OCI-LY3 (cell line): ENCODE results near the gene GDPD4.

Experiments used
- H2AFZ ChIP-seq: fragments of 200-600, 300-600 bp; shearing (Covaris generic); 2 replicates; pipeline ENCODE4 v1.6.0; 2014; ENCODE audit warnings: antibody characterized with exemption, low read depth, low read length
- H3K27ac ChIP-seq: fragments of 200-600, 300-600 bp; sonication (generic); 2 replicates; pipeline ENCODE4 v1.5.1; 2014; ENCODE audit warnings: mild to moderate bottlenecking, low read length, moderate library complexity, mixed read lengths
- H3K27me3 ChIP-seq: fragments of 200-600, 300-600 bp; sonication (generic); 2 replicates; pipeline ENCODE4 v1.6.1; 2014; ENCODE audit warnings: low read depth, low read length, mixed read lengths
- H3K36me3 ChIP-seq: fragments of 200-600, 300-600 bp; sonication (generic); replicated peaks from 2 replicates; pipeline ENCODE3; 2014; ENCODE audit warnings: low read depth, low read length, mixed read lengths
- H3K4me1 ChIP-seq: fragments of 300-600, 200-600 bp; sonication (generic); 2 replicates; pipeline ENCODE4 v1.6.1; 2014; ENCODE audit warnings: low read length, mixed read lengths
- H3K4me2 ChIP-seq: fragments of 200-600, 300-600 bp; sonication (generic); 2 replicates; pipeline ENCODE4 v1.6.1; 2014; ENCODE audit warnings: low read length, mixed read lengths
- H3K4me3 ChIP-seq: fragments of 300-600, 200-600 bp; sonication (generic); 2 replicates; pipeline ENCODE4 v1.5.1; 2014; ENCODE audit warnings: antibody characterized with exemption, mild to moderate bottlenecking, low read length, moderate library complexity
- H3K79me2 ChIP-seq: fragments of 300-600, 200-600 bp; shearing (Covaris generic); 2 replicates; pipeline ENCODE4 v1.6.1; 2014; ENCODE audit warnings: mild to moderate bottlenecking, low read length, mixed read lengths
- H3K9ac ChIP-seq: fragments of 300-600, 200-600 bp; shearing (Covaris generic); 2 replicates; pipeline ENCODE4 v1.6.0; 2014; ENCODE audit warnings: mild to moderate bottlenecking, low read length, moderate library complexity
- H3K9me3 ChIP-seq: fragments of 200-600, 300-600 bp; shearing (Covaris generic); 2 replicates; pipeline ENCODE4 v1.6.1; 2014; ENCODE audit warnings: low read length, mixed read lengths; ENCODE audit not compliant: insufficient read depth
- H4K20me1 ChIP-seq: fragments of 200-600, 300-600 bp; sonication (generic); 2 replicates; pipeline ENCODE4 v1.6.1; 2016; ENCODE audit warnings: low read length, mixed read lengths; ENCODE audit not compliant: insufficient read depth
- CTCF ChIP-seq: fragments of 200-600, 300-600 bp; sonication (generic); IDR thresholded peaks from 2 replicates; pipeline ENCODE4 v1.5.1; 2014; ENCODE audit warnings: antibody characterized with exemption, low read length, low read depth
- EZH2phosphoT487 ChIP-seq: fragments of 200-600 bp; shearing (Covaris generic); IDR thresholded peaks from 2 replicates; pipeline ENCODE4 v1.6.1; 2018; ENCODE audit warnings: antibody characterized with exemption, mixed run types, low read depth

Gene GDPD4

DNA sequence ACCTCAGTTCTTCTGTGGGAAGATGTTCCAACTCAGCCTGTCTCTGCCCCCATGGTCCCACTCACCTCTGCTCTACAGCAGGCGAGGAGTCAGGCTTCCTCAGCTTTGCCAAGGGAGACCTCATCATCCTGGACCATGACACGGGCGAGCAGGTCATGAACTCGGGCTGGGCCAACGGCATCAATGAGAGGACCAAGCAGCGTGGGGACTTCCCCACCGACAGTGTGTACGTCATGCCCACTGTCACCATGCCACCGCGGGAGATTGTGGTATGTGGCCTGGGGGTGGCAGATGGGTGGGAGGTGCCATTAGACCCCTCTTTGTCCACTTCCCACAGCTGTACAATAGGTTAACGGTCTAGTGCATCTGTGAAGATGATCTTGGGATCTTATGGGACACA lies 100.1 kb downstream of the GDPD4 start:
- Histone ChIP-seq H3K4me1 (no peaks in the 10 kb centered on the region), H3K4me2 (no peak overlapping the region), H3K27me3 (no peaks in the 10 kb centered on the region), H3K9me3 (no peaks in the 10 kb centered on the region), H3K9ac (no peak overlapping the region), H4K20me1 (no peaks in the 10 kb centered on the region), H2AFZ (no peak overlapping the region), H3K79me2 (no peaks in the 10 kb centered on the region), H3K4me3 (no peak overlapping the region), H3K27ac (no peak overlapping the region), H3K36me3 (no peaks in the 10 kb centered on the region)
- no peak for TF ChIP-seq CTCF
- no peak for TF ChIP-seq EZH2phosphoT487

DNA sequence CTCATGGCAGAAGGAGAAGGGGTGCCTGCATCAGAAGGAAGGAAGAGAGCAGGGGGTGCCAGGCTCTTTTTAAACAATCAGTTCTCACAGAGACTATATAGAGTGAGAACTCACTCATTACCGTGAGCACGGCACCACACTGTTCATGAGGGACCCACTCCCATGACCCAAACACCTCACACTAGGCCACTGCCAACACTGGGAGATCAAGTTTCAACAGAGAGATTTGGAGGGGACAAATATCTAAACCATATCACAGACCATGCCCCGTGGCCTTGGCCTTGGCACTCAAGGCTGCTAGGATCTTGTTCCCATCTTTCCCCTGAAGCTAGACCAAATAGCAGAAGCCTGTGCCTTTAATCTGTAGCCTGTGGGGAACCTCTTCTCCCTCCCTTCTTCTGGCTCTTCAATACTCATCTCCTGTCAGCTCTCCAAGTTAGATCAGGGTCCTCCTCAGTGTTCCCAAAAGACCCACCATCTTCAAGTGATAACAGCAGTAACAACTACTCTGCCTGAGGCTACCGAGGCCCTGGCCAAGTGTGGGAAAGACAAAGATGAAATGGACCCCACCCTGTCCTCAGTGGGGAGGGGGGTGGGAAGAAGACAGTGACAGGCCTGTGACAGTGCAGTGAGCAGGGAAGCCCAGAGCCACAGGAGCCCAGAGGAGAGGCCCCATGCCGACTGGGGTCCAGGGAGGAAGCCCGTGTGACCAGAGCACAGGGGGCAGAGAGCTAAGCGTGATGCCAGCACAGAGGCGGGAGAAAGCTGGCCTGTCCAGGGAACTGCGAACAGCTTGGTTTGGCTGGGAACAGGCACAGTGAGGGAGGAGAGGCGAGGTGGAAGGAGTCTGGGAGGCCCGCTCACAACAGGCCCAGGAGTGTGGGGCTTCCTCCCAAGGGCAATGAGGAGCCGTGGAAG lies 100.9 kb downstream of the GDPD4 start:
- H4K20me1 ChIP-seq: no peaks in the 10 kb centered on the region
- no peak overlapping the region for H2AFZ ChIP-seq
- no peak overlapping the region for H3K4me3 ChIP-seq
- H3K9me3 ChIP-seq: no peaks in the 10 kb centered on the region
- H3K36me3 ChIP-seq: no peaks in the 10 kb centered on the region
- H3K9ac ChIP-seq: no peak overlapping the region
- TF ChIP-seq EZH2phosphoT487 (no peak), CTCF (no peak)
- no peak overlapping the region for H3K4me2 ChIP-seq
- H3K27me3 ChIP-seq: no peaks in the 10 kb centered on the region
- H3K4me1 ChIP-seq: no peaks in the 10 kb centered on the region
- no peaks in the 10 kb centered on the region for H3K79me2 ChIP-seq
- H3K27ac ChIP-seq: no peak overlapping the region

DNA sequence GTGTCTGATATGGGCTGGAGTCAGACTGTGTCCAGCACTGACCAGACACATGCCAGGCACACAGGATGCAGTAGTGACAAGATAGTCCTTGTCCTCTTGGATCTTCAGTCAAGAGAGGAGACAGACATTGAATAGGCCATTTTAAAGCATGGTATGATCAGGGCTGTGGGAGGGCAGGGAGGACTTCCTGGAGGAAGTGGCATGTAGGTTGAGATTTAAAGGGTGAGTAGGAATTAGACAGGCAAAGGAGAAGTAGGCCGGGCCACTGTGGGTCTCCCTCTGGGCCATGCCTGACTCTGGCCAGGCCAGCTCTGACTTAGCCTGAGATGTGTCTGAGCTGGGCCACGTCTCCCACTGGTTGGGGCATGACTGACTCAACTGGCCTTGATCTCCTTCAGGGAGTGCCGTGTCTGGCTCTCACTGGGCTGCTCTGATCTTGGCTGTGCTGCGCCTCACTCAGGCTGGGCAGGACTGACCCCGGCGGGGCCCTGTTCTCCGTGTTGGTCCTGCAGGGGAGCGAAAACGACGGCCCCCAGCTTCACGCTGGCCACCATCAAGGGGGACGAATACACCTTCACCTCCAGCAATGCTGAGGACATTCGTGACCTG lies 102.2 kb downstream of the GDPD4 start:
- no peak overlapping the region for H3K4me2 ChIP-seq

More for the DNA sequence above, 102.2 kb downstream of the GDPD4 start:
- Histone ChIP-seq H3K36me3 (no peaks in the 10 kb centered on the region), H3K27ac (no peak overlapping the region), H2AFZ (no peak overlapping the region), H3K4me3 (no peak overlapping the region), H3K27me3 (no peaks in the 10 kb centered on the region), H3K9ac (no peak overlapping the region), H4K20me1 (no peaks in the 10 kb centered on the region), H3K9me3 (no peaks in the 10 kb centered on the region), H3K4me1 (no peaks in the 10 kb centered on the region), H3K79me2 (no peaks in the 10 kb centered on the region)
- TF ChIP-seq CTCF (no peak), EZH2phosphoT487 (no peak)
